HepG2 (cell line): Measurements from ENCODE around the gene GATC. TPM values are rescaled to one million over a fixed set of nuclear protein-coding genes. Genes with fewer than 3 reads are reported as not detected.

Experiments
- DPF2 ChIP-seq: sonication (generic); formaldehyde crosslinking; IDR thresholded peaks from 2 replicates; pipeline ENCODE4 v1.4.0; 2020; ENCODE audit warnings: mild to moderate bottlenecking, low read depth, missing genetic modification reagents, borderline replicate concordance
- GFI1 ChIP-seq: sonication (generic); formaldehyde crosslinking; IDR thresholded peaks from 2 replicates; pipeline ENCODE4 v1.5.0; 2020; ENCODE audit warnings: missing genetic modification reagents, mild to moderate bottlenecking, borderline replicate concordance
- HMGA1 ChIP-seq: sonication (generic); formaldehyde crosslinking; conservative IDR thresholded peaks from 2 replicates; pipeline ENCODE4 v1.4.0; 2020; ENCODE audit warnings: missing genetic modification reagents
- KDM5A ChIP-seq: fragments of 200-600 bp; sonication (generic); IDR thresholded peaks from 2 replicates; pipeline ENCODE4 v1.7.0; 2018; ENCODE audit warnings: antibody characterized with exemption, mild to moderate bottlenecking, low read length, borderline replicate concordance
- PRPF4 ChIP-seq: fragments of 200-400 bp; formaldehyde crosslinking; IDR thresholded peaks from 2 replicates; pipeline ENCODE4 v1.6.1; 2016; ENCODE audit warnings: low read length, low read depth; ENCODE audit not compliant: poor library complexity, severe bottlenecking
- PTBP1 ChIP-seq: fragments of 200-400 bp; formaldehyde crosslinking; IDR thresholded peaks from 2 replicates; pipeline ENCODE4 v1.6.1; 2018; ENCODE audit warnings: low read length, low read depth; ENCODE audit not compliant: poor library complexity, severe bottlenecking
- RBM39 ChIP-seq: fragments of 200-400 bp; formaldehyde crosslinking; IDR thresholded peaks from one replicate; pipeline ENCODE4 v1.6.1; 2018; ENCODE audit warnings: antibody characterized with exemption, mild to moderate bottlenecking, low read depth, low read length; ENCODE audit not compliant: poor library complexity, severe bottlenecking
- SIN3A ChIP-seq: IDR thresholded peaks from 2 replicates; pipeline ENCODE4 v1.6.1; 2011; ENCODE audit warnings: low read depth, mild to moderate bottlenecking, control low read depth, low read length, borderline replicate concordance
- TBX2 ChIP-seq: sonication (generic); formaldehyde crosslinking; IDR thresholded peaks from 2 replicates; pipeline ENCODE4 v1.5.0; 2020; ENCODE audit warnings: missing genetic modification reagents, mild to moderate bottlenecking, borderline replicate concordance
- ZC3H13 ChIP-seq: sonication (generic); formaldehyde crosslinking; IDR thresholded peaks from 2 replicates; pipeline ENCODE4 v1.8.1; 2023; ENCODE audit warnings: mild to moderate bottlenecking, missing genetic modification reagents, moderate library complexity
- ZC3H4 ChIP-seq: sonication (generic); formaldehyde crosslinking; IDR thresholded peaks from 2 replicates; pipeline ENCODE4 v1.4.0; 2020; ENCODE audit warnings: missing genetic modification reagents, borderline replicate concordance
- ZMYM2 ChIP-seq: sonication (generic); formaldehyde crosslinking; IDR thresholded peaks from 2 replicates; pipeline ENCODE4 v1.8.0; 2022; ENCODE audit warnings: mild to moderate bottlenecking, missing genetic modification reagents
- ZNF136 ChIP-seq: sonication (generic); formaldehyde crosslinking; IDR thresholded peaks from 2 replicates; pipeline ENCODE4 v1.8.1; 2022; ENCODE audit warnings: low read depth, mild to moderate bottlenecking, moderate library complexity, missing genetic modification reagents
- ZNF207 ChIP-seq: fragments of 450-650 bp; IDR thresholded peaks from 2 replicates; pipeline ENCODE4 v1.6.1; 2016; ENCODE audit warnings: antibody characterized with exemption, borderline replicate concordance
- ZNF235 ChIP-seq: sonication (generic); formaldehyde crosslinking; IDR thresholded peaks from 2 replicates; pipeline ENCODE4 v1.8.1; 2023; ENCODE audit warnings: mild to moderate bottlenecking, missing genetic modification reagents, borderline replicate concordance
- ZNF460 ChIP-seq: sonication (generic); formaldehyde crosslinking; IDR thresholded peaks from 2 replicates; pipeline ENCODE4 v1.5.1; 2020; ENCODE audit warnings: missing genetic modification reagents, mild to moderate bottlenecking, borderline replicate concordance
- ZNF607 ChIP-seq: sonication (generic); formaldehyde crosslinking; IDR thresholded peaks from 2 replicates; pipeline ENCODE4 v1.5.1; 2020; ENCODE audit warnings: missing genetic modification reagents, mild to moderate bottlenecking, borderline replicate concordance
- ZNF619 ChIP-seq: sonication (generic); formaldehyde crosslinking; IDR thresholded peaks from 2 replicates; pipeline ENCODE4 v1.4.0; 2020; ENCODE audit warnings: mild to moderate bottlenecking, missing genetic modification reagents
- ZNF644 ChIP-seq: IDR thresholded peaks from 2 replicates; pipeline ENCODE4 v1.6.1; 2016; ENCODE audit warnings: low read depth
- ZNF766 ChIP-seq: sonication (generic); formaldehyde crosslinking; IDR thresholded peaks from 2 replicates; pipeline ENCODE4 v1.5.0; 2020; ENCODE audit warnings: missing genetic modification reagents, borderline replicate concordance
- polyA plus RNA-seq, 8 experiments: library from polyadenylated mRNA; depleted of rRNA in 3 of 8; stranded (reverse) in 7 of 8; unstranded in 1 of 8; fragments of >200 nt; fragmentation: Illumina TruSeq in 4 of 8; extraction: Trizol in 4 of 8; gene quantifications; 2 replicates each; pipeline versions ENCODE4 v1.2.1 to v1.2.3, GENCODE V29; 2011 to 2016; ENCODE audit warnings: low read depth in 4 of 8, missing spikeins in 1 of 8, mixed read lengths in 1 of 8; ENCODE audit not compliant: insufficient read depth in 1 of 8
- total RNA-seq, 5 experiments: library from RNA; depleted of rRNA; stranded (reverse); fragments of >200 nt; fragmentation: Illumina TruSeq; extraction: Trizol; gene quantifications; 2 replicates each; pipeline ENCODE4 v1.2.3, GENCODE V29; 2016; ENCODE audit warnings: low read depth in 1 of 5
- TF ChIP-seq, protein P1 (sequence below): fragments of 450-650 bp; IDR thresholded peaks from 2 replicates; pipeline ENCODE4 v1.6.1; 2016
- TF ChIP-seq, protein P2 (sequence below): IDR thresholded peaks from 2 replicates; pipeline ENCODE4 v1.6.1; 2016; ENCODE audit warnings: missing compliant biosample characterization, missing genetic modification reagents, borderline replicate concordance
- TF ChIP-seq, protein P3 (sequence below): fragments of 450-650 bp; IDR thresholded peaks from 2 replicates; pipeline ENCODE4 v1.6.1; 2017; ENCODE audit warnings: mild to moderate bottlenecking
- TF ChIP-seq, protein P4 (sequence below): sonication (generic); formaldehyde crosslinking; IDR thresholded peaks from 2 replicates; pipeline ENCODE4 v1.5.1; 2020; ENCODE audit warnings: missing genetic modification reagents, mild to moderate bottlenecking, borderline replicate concordance

GATC gene
- total and polyA plus RNA-seq, 2 of the 13 experiments (the other 11 are each of a cell fraction or from before 2014, with no cell fraction given), result 17.7 to 29.7 TPM

DNA sequence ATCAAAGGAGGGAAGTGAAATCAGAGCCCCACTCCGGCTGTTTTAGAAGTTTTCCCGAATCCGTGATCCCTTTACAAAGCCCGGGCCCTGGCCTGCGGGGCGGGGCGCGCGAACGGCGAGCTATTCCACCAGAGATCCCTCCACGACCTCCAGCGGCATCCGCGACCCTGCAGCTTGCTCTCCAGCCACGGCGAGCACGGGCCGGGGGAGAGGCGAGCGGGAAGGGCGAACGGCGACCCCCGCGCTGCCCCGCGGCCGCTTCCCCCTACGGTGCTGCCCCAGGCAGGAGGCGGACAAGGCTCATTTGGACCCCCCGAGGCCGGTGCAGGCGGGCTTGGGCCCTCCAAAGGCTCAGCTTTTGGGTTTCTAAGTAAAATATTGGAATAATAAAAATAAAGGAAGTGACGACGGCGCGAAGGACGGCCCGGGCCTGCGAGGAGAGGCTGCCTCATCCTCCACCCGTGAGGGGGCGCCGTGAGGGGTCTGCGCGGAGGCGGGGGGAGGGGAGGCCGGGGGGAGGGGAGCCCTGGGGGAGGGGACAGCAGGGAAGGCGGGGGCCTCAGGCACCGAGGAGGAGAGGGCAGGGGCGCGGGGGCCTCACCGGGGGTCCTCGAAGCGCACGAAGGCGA is 22.7 kb downstream of the GATC start (continued):
- TF ChIP-seq, protein P1, sequence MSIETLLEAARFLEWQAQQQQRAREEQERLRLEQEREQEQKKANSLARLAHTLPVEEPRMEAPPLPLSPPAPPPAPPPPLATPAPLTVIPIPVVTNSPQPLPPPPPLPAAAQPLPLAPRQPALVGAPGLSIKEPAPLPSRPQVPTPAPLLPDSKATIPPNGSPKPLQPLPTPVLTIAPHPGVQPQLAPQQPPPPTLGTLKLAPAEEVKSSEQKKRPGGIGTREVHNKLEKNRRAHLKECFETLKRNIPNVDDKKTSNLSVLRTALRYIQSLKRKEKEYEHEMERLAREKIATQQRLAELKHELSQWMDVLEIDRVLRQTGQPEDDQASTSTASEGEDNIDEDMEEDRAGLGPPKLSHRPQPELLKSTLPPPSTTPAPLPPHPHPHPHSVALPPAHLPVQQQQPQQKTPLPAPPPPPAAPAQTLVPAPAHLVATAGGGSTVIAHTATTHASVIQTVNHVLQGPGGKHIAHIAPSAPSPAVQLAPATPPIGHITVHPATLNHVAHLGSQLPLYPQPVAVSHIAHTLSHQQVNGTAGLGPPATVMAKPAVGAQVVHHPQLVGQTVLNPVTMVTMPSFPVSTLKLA, result no peak
- TF ChIP-seq ZNF766 (CRISPR knock-in tag) (no peak), KDM5A (peak; percentile 57; the same call in 1 of the 2 replicates), PRPF4 (peak; percentile 71), DPF2 (no peak), TBX2 (CRISPR knock-in tag) (no peak), PTBP1 (no peak), ZNF136 (no peak), ZC3H4 (CRISPR knock-in tag) (no peak), RBM39 (no peak), ZC3H13 (0 out of 2 replicates have a peak, but pooled peaks have one; percentile 66), ZNF460 (no peak), ZNF644 (CRISPR knock-in tag) (no peak), HMGA1 (CRISPR knock-in tag) (no peak), ZNF619 (no peak), ZNF207 (no peak), ZNF607 (CRISPR knock-in tag) (peak; percentile 49; the same call in 1 of the 2 replicates), SIN3A (no peak), ZMYM2 (CRISPR knock-in tag) (no peak), ZNF235 (no peak), GFI1 (CRISPR knock-in tag) (no peak)
- TF ChIP-seq, protein P2, sequence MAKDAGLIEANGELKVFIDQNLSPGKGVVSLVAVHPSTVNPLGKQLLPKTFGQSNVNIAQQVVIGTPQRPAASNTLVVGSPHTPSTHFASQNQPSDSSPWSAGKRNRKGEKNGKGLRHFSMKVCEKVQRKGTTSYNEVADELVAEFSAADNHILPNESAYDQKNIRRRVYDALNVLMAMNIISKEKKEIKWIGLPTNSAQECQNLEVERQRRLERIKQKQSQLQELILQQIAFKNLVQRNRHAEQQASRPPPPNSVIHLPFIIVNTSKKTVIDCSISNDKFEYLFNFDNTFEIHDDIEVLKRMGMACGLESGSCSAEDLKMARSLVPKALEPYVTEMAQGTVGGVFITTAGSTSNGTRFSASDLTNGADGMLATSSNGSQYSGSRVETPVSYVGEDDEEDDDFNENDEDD (CRISPR knock-in tag), result no peak
- TF ChIP-seq, protein P3, sequence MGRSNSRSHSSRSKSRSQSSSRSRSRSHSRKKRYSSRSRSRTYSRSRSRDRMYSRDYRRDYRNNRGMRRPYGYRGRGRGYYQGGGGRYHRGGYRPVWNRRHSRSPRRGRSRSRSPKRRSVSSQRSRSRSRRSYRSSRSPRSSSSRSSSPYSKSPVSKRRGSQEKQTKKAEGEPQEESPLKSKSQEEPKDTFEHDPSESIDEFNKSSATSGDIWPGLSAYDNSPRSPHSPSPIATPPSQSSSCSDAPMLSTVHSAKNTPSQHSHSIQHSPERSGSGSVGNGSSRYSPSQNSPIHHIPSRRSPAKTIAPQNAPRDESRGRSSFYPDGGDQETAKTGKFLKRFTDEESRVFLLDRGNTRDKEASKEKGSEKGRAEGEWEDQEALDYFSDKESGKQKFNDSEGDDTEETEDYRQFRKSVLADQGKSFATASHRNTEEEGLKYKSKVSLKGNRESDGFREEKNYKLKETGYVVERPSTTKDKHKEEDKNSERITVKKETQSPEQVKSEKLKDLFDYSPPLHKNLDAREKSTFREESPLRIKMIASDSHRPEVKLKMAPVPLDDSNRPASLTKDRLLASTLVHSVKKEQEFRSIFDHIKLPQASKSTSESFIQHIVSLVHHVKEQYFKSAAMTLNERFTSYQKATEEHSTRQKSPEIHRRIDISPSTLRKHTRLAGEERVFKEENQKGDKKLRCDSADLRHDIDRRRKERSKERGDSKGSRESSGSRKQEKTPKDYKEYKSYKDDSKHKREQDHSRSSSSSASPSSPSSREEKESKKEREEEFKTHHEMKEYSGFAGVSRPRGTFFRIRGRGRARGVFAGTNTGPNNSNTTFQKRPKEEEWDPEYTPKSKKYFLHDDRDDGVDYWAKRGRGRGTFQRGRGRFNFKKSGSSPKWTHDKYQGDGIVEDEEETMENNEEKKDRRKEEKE, result no peak
- TF ChIP-seq, protein P4, sequence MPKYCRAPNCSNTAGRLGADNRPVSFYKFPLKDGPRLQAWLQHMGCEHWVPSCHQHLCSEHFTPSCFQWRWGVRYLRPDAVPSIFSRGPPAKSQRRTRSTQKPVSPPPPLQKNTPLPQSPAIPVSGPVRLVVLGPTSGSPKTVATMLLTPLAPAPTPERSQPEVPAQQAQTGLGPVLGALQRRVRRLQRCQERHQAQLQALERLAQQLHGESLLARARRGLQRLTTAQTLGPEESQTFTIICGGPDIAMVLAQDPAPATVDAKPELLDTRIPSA (CRISPR knock-in tag), result peak; percentile 31; the same call in 1 of the 2 replicates
